PFSK-1 (cell line): Measurements from ENCODE around the gene TVP23C.

Experiments
- FOXP2 ChIP-seq: optimal IDR thresholded peaks from 2 replicates; pipeline ENCODE3; 2011; ENCODE audit warnings: borderline replicate concordance, control low read depth, inconsistent platforms; ENCODE audit not compliant: insufficient read depth; ENCODE audit errors: extremely low read length, extremely low read depth
- POLR2AphosphoS5 ChIP-seq: IDR thresholded peaks from 2 replicates; pipeline ENCODE4 v1.6.1; 2012; ENCODE audit warnings: low read depth, mild to moderate bottlenecking, control low read depth, low read length, moderate library complexity
- REST ChIP-seq, 2 experiments: IDR thresholded peaks; 2 replicates each; pipeline versions ENCODE4 v1.6.1 to v1.8.0; 2011 to 2012; ENCODE audit warnings: low read depth in 2 of 2, low read length in 2 of 2, control low read depth in 1 of 2, inconsistent platforms in 1 of 2, mild to moderate bottlenecking in 1 of 2, moderate library complexity in 1 of 2; ENCODE audit not compliant: insufficient read depth in 1 of 2
- SIN3A ChIP-seq: IDR thresholded peaks from 2 replicates; pipeline ENCODE4 v1.6.1; 2012; ENCODE audit warnings: mild to moderate bottlenecking, low read length, moderate library complexity, borderline replicate concordance; ENCODE audit not compliant: insufficient read depth
- TAF1 ChIP-seq: IDR thresholded peaks from 2 replicates; pipeline ENCODE4 v1.6.1; 2012; ENCODE audit warnings: low read length, control low read depth, borderline replicate concordance; ENCODE audit not compliant: insufficient read depth

TVP23C gene

GRCh38 chr17:15468126-15468525 lies 95.2 kb downstream of the TVP23C start:
- no peak for TF ChIP-seq SIN3A
- no peak for TF ChIP-seq REST (IDR thresholded peaks at IDR 0.05; ENCODE audit: insufficient read depth in 1 of 2, low read depth in 2 of 2, low read length in 2 of 2)
- TF ChIP-seq TAF1 = no peak
- no peak for TF ChIP-seq POLR2AphosphoS5
- TF ChIP-seq FOXP2 = no peak

GRCh38 chr17:15467592-15467991 lies 95.7 kb downstream of the TVP23C start, which contains the start of gene CDRT4:
Gene CDRT4 (minus strand): TSS chr17:15467621. CDS start chr17:15440238, 27,383 bp downstream.
- no peak for TF ChIP-seq SIN3A
- TF ChIP-seq POLR2AphosphoS5 = no peak

GRCh38 chr17:15466131-15466530 lies 97.2 kb downstream of the TVP23C start:
- no peak for TF ChIP-seq FOXP2
- no peak for TF ChIP-seq SIN3A
- no peak for TF ChIP-seq POLR2AphosphoS5
- TF ChIP-seq TAF1 = no peak
- TF ChIP-seq REST (IDR thresholded peaks at IDR 0.05; ENCODE audit: insufficient read depth in 1 of 2, low read depth in 2 of 2, low read length in 2 of 2) = no peak

GRCh38 chr17:15465045-15465701 lies 98.1 kb downstream of the TVP23C start:
- TF ChIP-seq TAF1 (no peak), REST (IDR thresholded peaks at IDR 0.05; ENCODE audit: insufficient read depth in 1 of 2, low read depth in 2 of 2, low read length in 2 of 2) (no peak), POLR2AphosphoS5 (no peak), FOXP2 (no peak), SIN3A (no peak)

- no peak for TF ChIP-seq TAF1
- no peak for TF ChIP-seq POLR2AphosphoS5
- no peak for TF ChIP-seq REST (IDR thresholded peaks at IDR 0.05; ENCODE audit: insufficient read depth in 1 of 2, low read depth in 2 of 2, low read length in 2 of 2)
- no peak for TF ChIP-seq FOXP2
- no peak for TF ChIP-seq SIN3A
Observed at GRCh38 chr17:15464231-15464985, 98.9 kb downstream of the TVP23C start.
